HCT116 (cell line): Measurements from ENCODE around the gene CREB3L4. TPM values are rescaled to one million over a fixed set of nuclear protein-coding genes. Genes with fewer than 3 reads are reported as not detected.

Experiments used
- ATAC-seq: fragments of 200-7000 bp; cut with Tn5 transposase; 2 replicates; pipeline ENCODE4 v1.9.1; 2020; ENCODE audit warnings: mild to moderate bottlenecking, moderate library complexity
- BruUV-seq: library from RNA; stranded (reverse); fragments of 400-500 nt; replicated peaks from 2 replicates; lab custom pipeline; 2021; lab: Mats Ljungman, UMichigan
- CTCF ChIA-PET: fragments of 300-600 bp; sonication (Branson Sonifier 250); formaldehyde crosslinking; loops from one replicate; lab custom pipeline; 2021; ENCODE audit warnings: antibody characterized with exemption; lab: Charles Lee
- POLR2A ChIA-PET: fragments of 300-600, 350-600 bp; sonication (Branson Sonifier 250); formaldehyde crosslinking; loops from one replicate; lab custom pipeline; 2021; ENCODE audit warnings: antibody characterized with exemption; lab: Charles Lee
- RAD21 ChIA-PET, 2 experiments: fragments of 300-600 bp; sonication (Branson Sonifier 250); formaldehyde crosslinking; loops; one replicate each; lab custom pipeline; 2023; ENCODE audit warnings: low total read pairs in 2 of 2; ENCODE audit not compliant: uncharacterized antibody in 2 of 2, unreplicated experiment in 2 of 2, low non-redundant PET in 1 of 2; lab: Charles Lee
- DNase-seq: peaks from one replicate; pipeline ENCODE4 v3.0.0-alpha.2; 2010; ENCODE audit warnings: low read depth, low spot score
- H2AFZ ChIP-seq: fragments of 200-600 bp; shearing (Covaris generic), sonication (generic); 2 replicates; pipeline ENCODE4 v1.6.1; 2017; ENCODE audit warnings: low read depth, mixed run types, mixed read lengths, antibody characterized with exemption, low read length; ENCODE audit not compliant: poor library complexity, severe bottlenecking
- H3K27ac ChIP-seq: 2 replicates; pipeline ENCODE4 v1.5.1; 2012; ENCODE audit warnings: low read depth, low read length
- H3K27me3 ChIP-seq: fragments of 200-600 bp; sonication (generic); 2 replicates; pipeline ENCODE4 v1.6.1; 2016; ENCODE audit warnings: mixed run types, low read length, mixed read lengths; ENCODE audit not compliant: insufficient read depth
- H3K36me3 ChIP-seq, 2 experiments: fragments of 200-500 bp in 1 of 2; fragments of 200-600 bp in 1 of 2; sonication (Bioruptor generic) in 1 of 2; sonication (generic) in 1 of 2; 2 replicates each; pipeline versions ENCODE4 v1.5.1 to v1.6.1; 2014 to 2016; ENCODE audit warnings: low read length in 2 of 2, inconsistent platforms in 1 of 2, mixed read lengths in 1 of 2, mixed run types in 1 of 2; ENCODE audit not compliant: insufficient read depth in 2 of 2, control insufficient read depth in 1 of 2
- H3K4me1 ChIP-seq, 2 experiments: fragments of 200-600 bp in 1 of 2; sonication (generic) in 1 of 2; 2 replicates each; pipeline versions ENCODE4 v1.5.1 to v1.6.1; 2012 to 2017; ENCODE audit warnings: low read length in 2 of 2, inconsistent platforms in 1 of 2, mild to moderate bottlenecking in 1 of 2, mixed read lengths in 1 of 2, mixed run types in 1 of 2, moderate library complexity in 1 of 2; ENCODE audit not compliant: insufficient read depth in 2 of 2, control insufficient read depth in 1 of 2
- H3K4me2 ChIP-seq: fragments of 200-600 bp; sonication (generic); 2 replicates; pipeline ENCODE4 v1.6.1; 2017; ENCODE audit warnings: mixed run types, low read length, mixed read lengths
- H3K4me3 ChIP-seq, 2 experiments: fragments of 200-600 bp in 1 of 2; sonication (generic) in 1 of 2; replicated peaks in 1 of 2; 2 replicates each; pipeline ENCODE4 v1.5.1; 2011 to 2016; ENCODE audit warnings: low read length in 2 of 2, control low read depth in 1 of 2, low read depth in 1 of 2, mild to moderate bottlenecking in 1 of 2, mixed read lengths in 1 of 2, mixed run types in 1 of 2
- H3K79me2 ChIP-seq: fragments of 200-600 bp; sonication (generic); 2 replicates; pipeline ENCODE4 v1.6.1; 2017; ENCODE audit warnings: mild to moderate bottlenecking, mixed run types, low read length, moderate library complexity, mixed read lengths; ENCODE audit not compliant: insufficient read depth
- H3K9ac ChIP-seq: fragments of 200-600 bp; sonication (generic); 2 replicates; pipeline ENCODE4 v1.6.1; 2016; ENCODE audit warnings: low read length, mixed read lengths
- H3K9me2 ChIP-seq: fragments of 200-600 bp; sonication (generic), shearing (Covaris generic); 2 replicates; pipeline ENCODE4 v1.6.1; 2017; ENCODE audit warnings: mixed run types, mild to moderate bottlenecking, moderate library complexity; ENCODE audit not compliant: insufficient read depth
- H3K9me3 ChIP-seq, 2 experiments: fragments of 200-500 bp in 1 of 2; fragments of 200-600 bp in 1 of 2; sonication (Bioruptor generic) in 1 of 2; sonication (generic) in 1 of 2; 2 replicates each; pipeline ENCODE4 v1.6.1; 2014 to 2017; ENCODE audit warnings: low read length in 2 of 2, mixed read lengths in 2 of 2, inconsistent platforms in 1 of 2, low read depth in 1 of 2, mild to moderate bottlenecking in 1 of 2, mixed run types in 1 of 2, moderate library complexity in 1 of 2; ENCODE audit not compliant: control insufficient read depth in 1 of 2, insufficient read depth in 1 of 2
- H4K20me1 ChIP-seq: fragments of 200-600 bp; sonication (generic), shearing (Covaris generic); 2 replicates; pipeline ENCODE4 v1.6.1; 2017; ENCODE audit warnings: mixed run types, mild to moderate bottlenecking, moderate library complexity; ENCODE audit not compliant: insufficient read depth
- JUND ChIP-seq: IDR thresholded peaks from 2 replicates; pipeline ENCODE4 v1.6.1; 2012
- POLR2AphosphoS5 ChIP-seq: IDR thresholded peaks from 2 replicates; pipeline ENCODE4 v1.6.1; 2011; ENCODE audit warnings: mild to moderate bottlenecking, low read depth, low read length, moderate library complexity
- RAD21 ChIP-seq: IDR thresholded peaks from 2 replicates; pipeline ENCODE4 v1.6.1; 2012; ENCODE audit warnings: low read depth, mild to moderate bottlenecking
- SP1 ChIP-seq: IDR thresholded peaks from 2 replicates; pipeline ENCODE4 v1.6.1; 2012; ENCODE audit warnings: low read depth
- intact Hi-C: fragments of 100-400 bp; cut with micrococcal nuclease; formaldehyde crosslinking; loops from 2 replicates; pipeline ENCODE4 v1.10.0; 2022
- total RNA-seq: library from RNA; stranded (reverse); gene quantifications from one replicate; pipeline ENCODE4 v1.2.1, GENCODE V29; 2021; ENCODE audit not compliant: unreplicated experiment
- TF ChIP-seq, protein P1 (sequence below), 3 experiments: fragments of 200-600 bp in 1 of 3; sonication (generic) in 1 of 3; IDR thresholded peaks in 2 of 3; conservative IDR thresholded peaks in 1 of 3; 2 replicates each; pipeline ENCODE4 v1.5.1; 2012 to 2017; ENCODE audit warnings: low read depth in 2 of 3, low read length in 2 of 3, antibody characterized with exemption in 1 of 3, borderline replicate concordance in 1 of 3, control low read depth in 1 of 3, mild to moderate bottlenecking in 1 of 3, mixed read lengths in 1 of 3, mixed run types in 1 of 3, moderate library complexity in 1 of 3; ENCODE audit not compliant: insufficient read depth in 1 of 3
- TF ChIP-seq, protein P2 (sequence below): IDR thresholded peaks from 2 replicates; pipeline ENCODE4 v1.6.1; 2012

CREB3L4 gene
- total RNA-seq, 1 experiment from 2014 or later, result 15.3 TPM

DNA sequence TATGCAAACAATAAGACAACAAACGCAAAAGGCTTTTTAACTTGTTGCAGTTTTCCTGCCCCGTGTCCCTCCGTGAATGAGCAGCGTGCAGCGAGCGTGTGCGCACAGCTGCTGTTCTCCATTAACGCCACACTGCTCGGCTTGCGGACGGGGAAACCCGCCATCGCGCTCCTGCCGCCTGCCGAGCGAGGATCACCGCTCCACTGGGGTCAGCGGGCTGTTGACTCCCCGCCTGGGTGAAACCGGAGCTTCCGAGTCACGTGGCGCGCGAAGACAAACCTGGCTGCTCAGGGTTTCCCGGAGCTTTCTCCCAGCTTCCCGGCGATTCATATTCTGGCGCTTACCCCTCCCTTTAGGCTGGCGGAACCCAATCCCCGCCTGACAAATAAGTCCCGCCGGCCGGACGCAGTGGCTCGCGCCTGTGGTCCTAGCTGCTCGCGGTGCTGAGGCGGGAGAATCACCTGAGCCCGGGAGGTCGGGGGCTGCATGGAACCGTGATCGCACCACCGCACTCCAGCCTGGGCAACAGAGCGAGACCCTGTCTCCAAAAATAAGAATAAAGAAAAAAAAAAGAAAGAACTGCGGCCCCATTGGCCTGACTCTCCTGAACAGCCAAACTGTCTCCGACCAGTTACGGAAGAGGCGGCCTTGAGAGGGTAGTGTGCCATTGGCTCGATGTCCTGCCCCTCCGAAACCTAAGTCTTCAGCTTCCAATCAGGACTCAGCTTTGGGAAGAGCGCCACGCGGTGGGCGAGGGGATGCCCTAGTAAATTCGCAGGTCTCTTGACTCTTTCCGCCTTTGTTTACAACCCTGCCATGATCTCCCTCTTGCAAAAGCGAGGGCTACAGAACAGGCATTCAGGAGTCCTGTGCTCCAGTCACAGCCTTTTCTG is at the start of gene CREB3L4 (continued):
- TF ChIP-seq, protein P1, sequence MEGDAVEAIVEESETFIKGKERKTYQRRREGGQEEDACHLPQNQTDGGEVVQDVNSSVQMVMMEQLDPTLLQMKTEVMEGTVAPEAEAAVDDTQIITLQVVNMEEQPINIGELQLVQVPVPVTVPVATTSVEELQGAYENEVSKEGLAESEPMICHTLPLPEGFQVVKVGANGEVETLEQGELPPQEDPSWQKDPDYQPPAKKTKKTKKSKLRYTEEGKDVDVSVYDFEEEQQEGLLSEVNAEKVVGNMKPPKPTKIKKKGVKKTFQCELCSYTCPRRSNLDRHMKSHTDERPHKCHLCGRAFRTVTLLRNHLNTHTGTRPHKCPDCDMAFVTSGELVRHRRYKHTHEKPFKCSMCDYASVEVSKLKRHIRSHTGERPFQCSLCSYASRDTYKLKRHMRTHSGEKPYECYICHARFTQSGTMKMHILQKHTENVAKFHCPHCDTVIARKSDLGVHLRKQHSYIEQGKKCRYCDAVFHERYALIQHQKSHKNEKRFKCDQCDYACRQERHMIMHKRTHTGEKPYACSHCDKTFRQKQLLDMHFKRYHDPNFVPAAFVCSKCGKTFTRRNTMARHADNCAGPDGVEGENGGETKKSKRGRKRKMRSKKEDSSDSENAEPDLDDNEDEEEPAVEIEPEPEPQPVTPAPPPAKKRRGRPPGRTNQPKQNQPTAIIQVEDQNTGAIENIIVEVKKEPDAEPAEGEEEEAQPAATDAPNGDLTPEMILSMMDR (IDR thresholded peaks at IDR 0.05 in 2 of 3, conservative IDR thresholded peaks at IDR 0.05 in 1 of 3; ENCODE audit: borderline replicate concordance in 1 of 3, insufficient read depth in 1 of 3, low read depth in 2 of 3, low read length in 2 of 3), result peak in 2 of 3 experiments; percentile 26 to 32; a peak in 3 of 6 replicates
- TF ChIP-seq, protein P2, sequence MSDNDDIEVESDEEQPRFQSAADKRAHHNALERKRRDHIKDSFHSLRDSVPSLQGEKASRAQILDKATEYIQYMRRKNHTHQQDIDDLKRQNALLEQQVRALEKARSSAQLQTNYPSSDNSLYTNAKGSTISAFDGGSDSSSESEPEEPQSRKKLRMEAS, result no peak
- TF ChIP-seq JUND (no peak), POLR2AphosphoS5 (peak; percentile 84), RAD21 (no peak)

DNA sequence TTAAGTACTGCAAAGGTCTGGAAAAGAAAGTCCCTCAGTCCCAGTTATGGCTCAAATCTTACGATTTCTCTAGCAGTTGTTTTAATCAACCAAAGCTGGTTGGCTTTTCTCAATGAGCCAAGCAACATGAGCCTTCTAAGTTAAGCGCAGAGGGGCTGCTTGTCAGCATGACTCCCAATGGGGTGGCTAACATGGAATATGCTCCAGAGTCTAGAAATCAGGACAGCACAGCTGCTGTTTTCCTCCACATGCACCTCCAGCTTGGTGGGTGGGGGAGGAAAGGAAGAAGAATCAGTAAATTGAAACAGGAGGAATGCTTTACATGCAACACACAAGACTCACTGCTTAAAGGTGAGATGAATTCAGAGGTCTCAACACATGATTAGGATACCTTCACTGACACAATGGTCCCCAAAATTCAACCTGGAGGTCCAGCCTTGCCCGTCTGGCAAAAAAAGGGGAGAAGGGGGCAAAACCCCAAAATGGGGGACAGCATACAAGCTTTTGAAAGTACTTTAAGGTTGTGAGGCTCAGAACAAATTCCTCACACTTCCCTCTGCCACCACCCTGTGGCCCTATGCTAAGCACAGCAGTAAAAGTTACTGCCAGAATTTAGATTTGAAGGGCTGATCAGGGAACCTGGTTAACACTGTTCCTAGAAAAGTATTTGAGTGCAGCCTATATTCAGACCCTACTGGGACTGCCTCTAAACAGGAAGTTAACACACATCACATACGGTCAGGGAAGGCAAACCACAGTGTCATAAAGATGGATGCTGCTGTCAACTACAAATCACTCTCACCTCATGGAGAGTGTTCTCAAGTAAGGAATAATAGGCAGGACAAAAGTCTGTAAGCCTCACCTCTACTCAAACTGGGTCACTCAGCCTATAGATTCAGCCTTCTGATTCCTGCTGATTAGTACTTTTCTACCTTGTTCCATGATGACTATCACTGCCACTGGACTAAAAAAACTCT is 47.5 kb upstream of the CREB3L4 start:
- no peaks in the 10 kb centered on the region for H3K9me2 ChIP-seq
- CTCF ChIA-PET, result no interaction called here
- no peak overlapping the region for H3K4me3 ChIP-seq
- TF ChIP-seq, protein P1 (IDR thresholded peaks at IDR 0.05 in 2 of 3, conservative IDR thresholded peaks at IDR 0.05 in 1 of 3; ENCODE audit: borderline replicate concordance in 1 of 3, insufficient read depth in 1 of 3, low read depth in 2 of 3, low read length in 2 of 3), result peak in 2 of 3 experiments; percentile 5 to 31; a peak in 2 of 6 replicates
- no peak for TF ChIP-seq SP1
- peak; percentile 27; the same call in 1 of the 2 replicates for TF ChIP-seq RAD21
- intact Hi-C loops, result no loop called here
- peak overlapping the region; percentile 93 for H3K4me2 ChIP-seq
- H3K4me1 ChIP-seq, result peaks cover 16 to 33% of the 10 kb centered on the region in 2 experiments
- no peaks in the 10 kb centered on the region for H3K9me3 ChIP-seq
- peaks cover 4% of the 10 kb centered on the region in 2 experiments; a peak in 2 of 4 replicates for H3K36me3 ChIP-seq
- no peaks in the 10 kb centered on the region for H3K27me3 ChIP-seq
- BruUV-seq, result no TSS peak
- no peak overlapping the region for H2AFZ ChIP-seq
- ATAC-seq (no peak), DNase-seq (no peak)
- RAD21 ChIA-PET, result no interaction called here
- H4K20me1 ChIP-seq, result 0 out of 2 replicates have a peak, but pooled peaks cover 2% of the 10 kb centered on the region
- no peak overlapping the region for H3K27ac ChIP-seq
- no peak overlapping the region for H3K9ac ChIP-seq
- H3K79me2 ChIP-seq, result peaks cover 70% of the 10 kb centered on the region
- POLR2A ChIA-PET, result no interaction called here
